ENCODE data around the gene CA7. TPM values are rescaled to one million over a fixed set of nuclear protein-coding genes. Genes with fewer than 3 reads are reported as not detected.
"Not testable (repeated sequence)": the region's sequence is repeated elsewhere in the genome, so short reads cannot be mapped to it uniquely, and the experiment has no call there.

CA7 gene
- total RNA-seq, 1 experiment from 2014 or later = not detected

DNA sequence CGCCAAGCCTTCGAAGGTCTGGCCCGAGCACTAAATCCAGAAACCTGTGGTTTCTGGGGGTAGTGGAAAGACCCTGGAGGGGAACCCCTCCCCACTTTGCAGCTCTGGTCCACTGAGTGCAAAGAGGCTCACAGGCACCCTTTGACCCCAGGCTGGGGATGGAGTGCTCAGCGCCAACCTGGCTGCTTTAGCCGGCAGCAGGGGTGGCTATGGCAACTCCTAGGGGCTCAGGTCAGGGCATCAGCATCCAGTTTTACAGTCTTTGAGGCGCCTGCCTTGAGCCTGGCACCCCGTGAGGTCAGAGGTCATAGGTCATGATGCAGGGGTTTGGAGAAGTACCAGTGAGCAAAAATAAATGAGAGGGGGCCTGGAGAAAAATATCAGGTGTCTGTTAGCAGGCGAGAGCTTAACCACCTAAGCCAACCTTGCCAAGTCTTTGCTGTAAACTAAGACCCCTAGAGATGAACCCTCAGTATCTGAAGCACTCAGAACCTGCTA lies 17.9 kb downstream of the CA7 start:
- in situ Hi-C loops (cut with HindIII; ENCODE audit: low pct_unique_long_range_greater_than_20kb, low sequenced_read_pairs) = no loop called here
- no peak for DNase-seq (ENCODE audit: low read depth)

DNA sequence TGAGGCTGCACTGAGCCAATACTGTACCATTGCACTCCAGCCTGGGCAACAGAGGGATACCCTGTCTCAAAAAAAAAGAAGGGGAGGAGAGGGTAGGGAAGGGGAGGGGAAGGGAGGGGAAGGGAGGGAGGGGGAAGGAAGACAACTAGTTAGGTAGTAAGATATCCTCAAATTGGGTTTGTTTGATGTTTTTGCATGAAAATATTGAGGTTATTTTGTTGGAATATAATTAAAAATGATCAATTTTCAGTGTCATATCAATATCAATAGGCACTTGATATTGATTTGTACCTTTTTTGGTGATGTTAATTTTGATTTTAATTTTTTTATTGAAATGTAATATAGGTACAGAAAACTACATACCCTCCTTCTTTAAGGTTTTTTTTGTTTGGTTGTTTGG lies 19.5 kb downstream of the CA7 start:
- DNase-seq (ENCODE audit: low read depth) = no peak

DNA sequence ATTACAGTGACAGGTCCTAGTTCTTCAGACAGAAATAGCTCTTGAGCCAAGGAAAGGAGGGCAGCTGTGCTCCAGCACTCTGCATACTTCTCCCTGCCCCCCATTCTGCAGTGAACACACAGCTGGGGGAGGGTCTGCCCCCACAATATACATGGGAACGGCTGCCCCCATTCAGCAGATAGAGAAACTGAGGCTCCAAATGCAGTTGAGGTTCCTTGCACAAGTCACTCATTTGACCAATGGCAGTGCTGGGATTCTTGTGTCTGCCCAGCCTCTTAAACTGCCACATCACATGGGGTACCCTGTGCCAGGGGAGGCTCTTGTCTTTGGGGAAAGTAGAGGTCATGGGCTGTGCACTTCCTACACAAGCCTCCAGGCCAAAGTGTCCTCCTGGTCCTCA lies 25.2 kb downstream of the CA7 start:
- in situ Hi-C loops (cut with HindIII; ENCODE audit: low pct_unique_long_range_greater_than_20kb, low sequenced_read_pairs) = no loop called here
- no peak for DNase-seq (ENCODE audit: low read depth)

More for the DNA sequence above, 19.5 kb downstream of the CA7 start:
- in situ Hi-C loops (cut with HindIII; ENCODE audit: low pct_unique_long_range_greater_than_20kb, low sequenced_read_pairs) = no loop called here

DNA sequence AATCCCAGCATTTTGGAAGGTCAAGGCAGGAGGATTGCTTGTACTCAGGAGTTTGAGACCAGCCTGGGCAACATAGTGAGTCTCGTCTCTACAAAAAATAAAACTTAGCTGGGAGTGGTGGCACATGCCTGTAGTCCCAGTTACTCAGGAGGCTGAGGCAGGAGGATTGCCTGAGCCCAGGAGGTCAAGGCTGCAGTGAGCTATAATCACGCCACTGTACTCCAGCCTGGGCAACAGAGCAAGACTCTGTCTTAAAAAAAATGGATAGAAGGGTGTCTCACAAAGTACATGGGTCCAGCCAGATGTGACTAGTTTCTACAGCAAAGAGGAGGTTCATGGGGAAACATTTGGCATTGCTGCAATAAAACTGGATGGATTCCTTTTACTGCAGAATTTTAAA lies 27.1 kb downstream of the CA7 start:
- DNase-seq (ENCODE audit: low read depth); in situ Hi-C loops (cut with HindIII; ENCODE audit: low pct_unique_long_range_greater_than_20kb, low sequenced_read_pairs): not testable (repeated sequence)

DNA sequence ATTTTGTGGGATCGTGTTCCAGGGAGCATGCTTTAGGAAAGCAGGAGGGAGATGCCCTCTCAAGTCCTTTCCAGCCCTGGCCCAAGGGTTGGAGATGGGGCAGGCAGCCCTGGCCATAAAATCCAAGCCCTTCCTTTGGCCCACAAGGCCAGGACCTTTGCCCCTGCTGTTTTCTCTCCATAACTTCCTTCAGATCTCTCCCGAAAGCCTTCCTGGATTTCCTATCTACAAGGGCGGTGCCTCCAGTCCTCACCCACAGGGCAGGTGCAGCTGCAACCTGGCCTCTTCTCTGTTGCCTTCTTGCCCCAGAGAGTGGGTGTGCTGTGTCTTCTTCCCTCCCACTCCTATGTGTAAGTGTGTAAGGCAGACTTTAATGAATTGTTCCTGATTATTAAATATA lies 27.6 kb downstream of the CA7 start:
- DNase-seq (ENCODE audit: low read depth) = no peak
- in situ Hi-C loops (cut with HindIII; ENCODE audit: low pct_unique_long_range_greater_than_20kb, low sequenced_read_pairs) = no loop called here

DNA sequence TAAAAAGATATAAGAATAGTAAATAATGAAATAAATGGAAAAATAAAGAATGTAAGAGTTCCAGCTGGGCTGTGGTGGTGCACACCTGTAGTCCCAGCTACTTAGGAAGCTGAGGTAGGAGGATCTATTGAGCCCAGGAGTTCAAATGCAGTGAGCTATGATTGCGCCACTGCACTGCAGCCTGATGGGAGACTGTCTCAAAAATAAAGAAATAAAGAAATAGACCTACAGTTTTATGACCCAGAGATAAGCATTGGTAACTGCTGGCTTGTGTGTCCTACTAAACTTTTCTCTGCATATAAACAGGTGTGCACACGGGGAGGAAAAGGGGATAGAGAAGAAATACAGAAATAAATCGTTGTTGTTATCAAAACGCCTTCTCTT lies 28.3 kb downstream of the CA7 start:
- DNase-seq (ENCODE audit: low read depth) = no peak
- in situ Hi-C loops (cut with HindIII; ENCODE audit: low pct_unique_long_range_greater_than_20kb, low sequenced_read_pairs) = no loop called here

DNA sequence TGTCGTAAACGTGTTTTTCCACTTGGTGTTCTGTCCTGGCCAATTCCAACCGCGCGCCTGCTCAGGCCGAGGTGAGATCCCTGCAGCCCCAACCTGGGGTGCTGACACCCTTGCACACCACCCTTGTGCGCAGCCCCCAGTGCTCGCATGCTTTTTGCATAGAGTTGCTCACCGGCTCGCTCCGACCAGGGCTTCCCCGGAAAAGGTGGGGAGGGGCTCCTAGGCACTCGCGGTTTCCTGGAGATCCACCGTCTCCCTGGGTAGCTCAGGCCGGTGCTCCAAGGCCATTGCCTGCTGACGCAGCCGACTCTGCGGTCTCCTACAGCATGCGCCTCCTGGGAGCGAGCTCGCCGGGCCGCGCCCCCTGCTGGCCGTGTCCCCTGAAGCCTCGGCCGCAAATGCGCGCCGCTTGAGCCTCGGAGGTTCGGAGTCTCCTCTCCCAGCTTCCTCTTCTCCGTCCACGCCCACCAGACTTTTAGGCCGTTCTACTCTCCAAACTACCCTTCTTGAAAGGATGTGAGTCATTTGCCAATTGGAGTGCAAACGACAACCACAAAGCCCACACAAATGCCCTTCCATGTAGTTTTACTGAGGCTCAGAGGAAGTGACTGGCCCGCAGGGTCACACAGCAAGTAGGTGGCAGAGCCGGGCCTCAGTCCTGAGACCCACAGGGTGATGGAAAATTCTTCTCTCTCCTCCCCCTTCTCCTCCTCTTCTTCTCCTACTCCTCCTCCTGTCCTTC lies 28.9 kb downstream of the CA7 start:
- DNase-seq (ENCODE audit: low read depth) = peak; percentile 97
- in situ Hi-C loops (cut with HindIII; ENCODE audit: low pct_unique_long_range_greater_than_20kb, low sequenced_read_pairs) = no loop called here

DNA sequence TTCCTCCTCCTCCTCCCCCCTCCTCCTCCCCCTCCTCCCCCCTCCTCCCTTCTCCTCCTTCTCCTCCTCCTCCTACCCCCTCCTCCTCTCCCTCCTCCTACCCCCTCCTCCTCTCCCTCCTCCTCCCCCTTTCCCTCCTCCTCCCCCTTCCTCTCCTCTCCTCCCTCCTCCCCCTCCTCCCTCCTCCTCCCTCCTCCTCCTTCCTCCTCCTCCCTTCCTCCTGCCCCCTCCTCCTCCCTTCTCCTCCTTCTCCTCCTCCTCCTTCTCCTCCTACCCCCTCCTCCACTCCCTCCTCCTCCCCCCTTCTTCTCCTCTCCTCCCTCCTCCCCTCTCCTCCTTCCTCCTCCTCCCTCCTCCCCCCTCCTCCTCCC lies 29.5 kb downstream of the CA7 start:
- no peak for DNase-seq (ENCODE audit: low read depth)
- in situ Hi-C loops (cut with HindIII; ENCODE audit: low pct_unique_long_range_greater_than_20kb, low sequenced_read_pairs) = no loop called here

DNA sequence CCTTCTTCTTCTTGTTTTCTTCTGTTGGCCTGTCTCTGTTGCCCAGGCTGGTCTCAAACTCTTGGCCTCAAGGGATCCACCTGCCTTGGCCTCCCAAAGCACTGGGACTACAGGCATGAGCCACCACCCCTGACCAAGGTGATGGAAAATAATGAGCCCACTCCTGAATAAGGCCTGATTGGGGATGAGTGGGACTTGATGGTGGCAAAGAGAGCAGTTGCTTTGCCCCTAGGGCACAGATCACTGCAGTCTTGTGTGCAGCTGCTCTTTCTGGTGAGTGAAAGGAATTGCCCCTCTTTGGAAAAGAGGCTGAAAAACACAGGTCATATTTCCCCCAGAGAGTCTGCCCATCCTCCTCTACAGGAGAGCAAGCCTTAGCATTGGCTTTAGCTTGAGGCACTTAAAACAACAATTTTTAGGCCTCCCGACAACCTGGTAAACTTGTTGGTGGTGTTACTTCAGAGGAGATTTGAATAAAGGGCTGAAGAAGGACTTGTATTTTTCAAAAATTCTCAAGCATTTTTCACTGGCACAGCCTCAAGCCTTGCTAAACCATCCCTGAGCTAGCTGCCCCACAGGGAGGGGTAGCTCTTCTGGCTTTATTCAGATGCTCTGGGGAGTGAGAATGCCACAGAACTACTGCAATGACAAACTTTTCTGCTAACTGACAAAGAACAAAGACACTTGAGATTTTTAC lies 30.0 kb downstream of the CA7 start:
- in situ Hi-C loops (cut with HindIII; ENCODE audit: low pct_unique_long_range_greater_than_20kb, low sequenced_read_pairs) = no loop called here
- peak; percentile 74 for DNase-seq (ENCODE audit: low read depth)

DNA sequence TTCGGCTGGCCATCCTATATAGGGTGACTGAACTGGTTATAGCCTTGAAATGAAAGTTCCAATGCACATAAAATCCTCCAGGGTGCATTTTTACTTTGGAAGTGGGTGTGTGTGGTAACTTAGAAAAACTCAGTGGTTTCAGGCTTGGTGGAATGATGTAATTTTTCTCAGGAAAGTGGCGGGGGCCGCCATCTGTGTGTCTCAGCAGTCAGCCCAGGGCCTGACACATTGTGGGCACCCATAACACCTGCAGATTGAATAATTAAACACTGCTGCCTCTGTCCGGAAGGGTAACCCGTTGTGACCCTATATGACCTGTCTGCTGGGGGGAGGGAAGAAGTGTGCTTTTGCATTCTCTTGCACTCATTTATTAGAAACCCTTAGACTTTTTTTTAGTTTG lies 33.9 kb downstream of the CA7 start:
- in situ Hi-C loops (cut with HindIII; ENCODE audit: low pct_unique_long_range_greater_than_20kb, low sequenced_read_pairs) = no loop called here
- no peak for DNase-seq (ENCODE audit: low read depth)

DNA sequence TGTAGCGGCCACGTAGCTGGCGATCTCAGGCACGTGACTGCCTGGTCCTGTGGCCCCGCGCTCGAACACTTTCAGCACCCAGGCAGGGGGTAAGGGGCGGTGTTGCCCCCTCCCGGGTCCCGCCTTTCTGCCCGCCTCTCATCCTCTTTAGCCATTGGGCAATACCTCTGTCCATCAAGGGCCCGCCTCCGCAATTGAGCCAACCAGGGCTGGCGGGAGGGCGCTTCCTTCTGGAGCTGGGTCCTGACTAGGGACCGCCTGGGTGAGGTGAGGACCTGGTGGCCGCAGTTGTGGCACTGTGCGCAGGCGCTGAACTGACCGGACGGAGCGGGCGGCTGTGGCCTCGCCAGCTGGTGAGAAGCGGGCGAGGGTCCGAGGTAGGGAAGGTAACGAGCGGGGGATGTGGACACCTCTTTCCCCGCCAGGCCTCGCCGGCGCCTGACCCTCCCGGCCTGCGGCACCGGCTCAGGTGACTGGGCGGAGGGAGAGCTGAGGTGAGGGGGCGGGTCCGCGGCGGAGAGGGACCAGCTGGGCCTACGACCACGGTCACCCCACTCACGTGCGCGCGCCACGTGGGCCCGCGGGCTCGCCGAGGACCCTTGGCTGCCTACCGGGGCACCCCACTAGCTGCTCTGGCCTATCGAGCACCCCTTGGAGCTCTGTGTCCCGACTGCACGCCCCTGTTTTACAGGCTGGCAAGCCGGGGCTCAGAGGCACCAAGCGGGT lies 36.2 kb downstream of the CA7 start, which contains the start of gene PDP2:
Gene PDP2, plus strand, starts transcription at position 228 of the 726 bp plus-strand sequence. CDS start 3,770 bp downstream, outside the sequence.
- DNase-seq (ENCODE audit: low read depth) = peak; percentile 96
- in situ Hi-C loops (cut with HindIII; ENCODE audit: low pct_unique_long_range_greater_than_20kb, low sequenced_read_pairs) = no loop called here

DNA sequence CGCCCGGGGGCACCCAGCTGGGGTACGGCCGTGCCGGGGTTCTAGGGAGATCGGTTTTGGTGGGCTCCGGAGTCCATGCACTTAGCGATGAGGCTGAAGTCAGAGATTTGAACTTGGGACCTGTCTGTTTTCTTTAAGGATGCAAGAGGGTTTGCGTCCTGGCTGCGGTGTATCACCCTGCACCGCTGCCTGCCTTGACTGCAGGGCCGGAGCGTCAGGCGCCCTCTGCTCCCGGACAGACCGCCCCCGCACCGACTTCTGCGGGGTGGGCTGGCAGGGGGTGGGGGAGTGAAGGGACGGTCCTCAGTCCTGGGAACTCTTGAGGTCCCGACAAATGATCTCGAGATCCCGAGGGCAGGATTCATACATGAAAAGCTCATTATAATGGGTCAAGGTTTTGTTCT lies 36.8 kb downstream of the CA7 start:
- DNase-seq (ENCODE audit: low read depth) = no peak
- in situ Hi-C loops (cut with HindIII; ENCODE audit: low pct_unique_long_range_greater_than_20kb, low sequenced_read_pairs) = no loop called here

DNA sequence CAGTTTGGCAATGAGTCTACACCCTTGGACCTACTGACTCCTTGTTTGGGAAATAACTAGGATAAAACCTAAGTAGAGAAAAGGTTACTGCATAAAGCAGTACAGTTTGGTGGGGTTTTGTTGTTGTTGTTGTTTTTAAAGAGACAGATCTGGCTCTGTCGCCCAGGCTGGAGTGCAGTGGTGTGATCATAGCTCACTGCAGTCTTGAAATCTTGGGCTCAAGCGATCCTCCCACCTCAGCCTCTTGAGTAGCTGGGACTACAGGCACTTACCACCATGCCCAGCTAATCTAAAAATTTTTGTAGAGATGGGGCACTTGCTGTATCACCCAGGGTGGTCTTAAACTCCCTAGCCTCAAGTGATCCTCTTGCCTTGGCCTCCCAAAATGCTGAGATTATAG lies 37.3 kb downstream of the CA7 start:
- no peak for DNase-seq (ENCODE audit: low read depth)
- in situ Hi-C loops (cut with HindIII; ENCODE audit: low pct_unique_long_range_greater_than_20kb, low sequenced_read_pairs) = no loop called here

DNA sequence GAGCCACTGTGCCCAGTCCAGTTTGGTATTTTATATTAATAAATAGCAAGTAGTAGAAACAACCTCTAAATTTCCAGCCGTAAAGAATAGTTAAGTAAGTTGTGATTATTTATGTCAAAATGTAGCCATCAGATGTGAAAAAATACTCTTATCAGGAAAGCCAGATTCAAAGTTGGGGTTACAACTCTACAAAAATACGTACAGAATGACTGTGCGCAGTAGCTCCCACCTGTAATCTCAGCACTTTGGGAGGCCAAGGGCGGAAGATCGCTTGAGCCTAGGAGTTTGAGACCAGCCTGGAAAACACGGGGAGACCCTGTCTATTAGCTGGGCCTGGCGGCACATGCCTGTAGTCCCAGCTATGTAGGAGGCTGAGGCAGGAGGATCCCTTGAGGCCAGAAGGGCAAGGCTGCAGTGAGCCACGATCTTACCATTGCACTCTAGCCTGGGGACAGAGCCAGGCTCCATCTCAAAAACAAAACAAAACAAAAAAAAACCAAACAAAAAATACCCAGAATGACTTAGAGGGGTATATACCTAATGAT lies 37.8 kb downstream of the CA7 start:
- DNase-seq (ENCODE audit: low read depth) = no peak
- in situ Hi-C loops (cut with HindIII; ENCODE audit: low pct_unique_long_range_greater_than_20kb, low sequenced_read_pairs) = no loop called here

DNA sequence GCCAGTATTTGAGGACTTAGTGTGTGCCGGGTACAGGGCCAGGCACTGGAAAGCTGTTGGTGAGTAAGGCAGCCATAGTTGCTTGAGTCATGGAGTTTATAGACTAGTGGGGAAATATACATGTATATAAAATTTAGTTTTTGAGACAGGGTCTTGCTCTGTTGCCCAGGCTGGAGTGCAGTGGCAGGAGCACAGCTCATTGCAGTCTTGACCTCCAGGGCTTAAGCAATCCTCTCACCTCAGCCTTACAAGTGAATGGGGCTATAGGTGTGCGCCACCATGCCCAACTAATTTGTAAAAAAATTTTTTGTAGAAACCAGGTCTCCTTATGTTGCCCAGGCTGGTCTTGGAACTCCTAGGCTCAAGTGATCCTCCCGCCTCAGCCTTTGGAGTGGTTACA lies 38.5 kb downstream of the CA7 start:
- no peak for DNase-seq (ENCODE audit: low read depth)
- in situ Hi-C loops (cut with HindIII; ENCODE audit: low pct_unique_long_range_greater_than_20kb, low sequenced_read_pairs) = no loop called here

DNA sequence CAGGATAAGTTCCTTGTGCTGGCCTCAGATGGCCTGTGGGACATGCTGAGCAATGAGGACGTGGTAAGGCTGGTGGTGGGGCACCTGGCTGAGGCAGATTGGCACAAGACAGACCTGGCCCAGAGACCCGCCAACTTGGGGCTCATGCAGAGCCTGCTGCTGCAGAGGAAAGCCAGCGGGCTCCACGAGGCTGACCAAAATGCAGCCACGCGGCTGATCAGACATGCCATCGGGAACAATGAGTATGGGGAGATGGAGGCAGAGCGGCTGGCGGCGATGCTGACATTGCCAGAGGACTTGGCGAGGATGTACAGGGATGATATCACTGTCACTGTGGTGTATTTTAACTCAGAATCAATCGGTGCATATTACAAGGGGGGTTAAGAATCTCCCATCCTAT lies 41.3 kb downstream of the CA7 start:
- no peak for DNase-seq (ENCODE audit: low read depth)
- in situ Hi-C loops (cut with HindIII; ENCODE audit: low pct_unique_long_range_greater_than_20kb, low sequenced_read_pairs) = no loop called here

DNA sequence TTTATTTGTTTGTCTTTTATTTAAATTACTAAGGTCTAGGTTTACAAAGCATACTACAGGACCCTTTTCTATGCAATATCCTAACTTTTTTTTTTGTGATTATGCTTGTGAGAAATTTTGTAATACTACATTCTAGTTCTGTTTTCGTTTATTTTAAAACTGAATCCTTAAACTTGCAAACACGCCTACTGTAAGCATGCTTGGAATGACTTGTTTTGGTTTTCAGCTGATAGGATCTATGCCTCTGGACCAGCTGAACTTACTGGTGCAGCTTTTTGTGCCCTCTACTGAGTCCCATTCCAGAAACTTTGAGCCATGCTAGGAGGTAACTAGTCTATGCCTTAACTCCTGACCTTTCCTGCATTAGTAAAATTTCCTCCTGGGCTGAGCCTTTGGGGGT lies 42.1 kb downstream of the CA7 start:
- no peak for DNase-seq (ENCODE audit: low read depth)
- in situ Hi-C loops (cut with HindIII; ENCODE audit: low pct_unique_long_range_greater_than_20kb, low sequenced_read_pairs) = no loop called here

DNA sequence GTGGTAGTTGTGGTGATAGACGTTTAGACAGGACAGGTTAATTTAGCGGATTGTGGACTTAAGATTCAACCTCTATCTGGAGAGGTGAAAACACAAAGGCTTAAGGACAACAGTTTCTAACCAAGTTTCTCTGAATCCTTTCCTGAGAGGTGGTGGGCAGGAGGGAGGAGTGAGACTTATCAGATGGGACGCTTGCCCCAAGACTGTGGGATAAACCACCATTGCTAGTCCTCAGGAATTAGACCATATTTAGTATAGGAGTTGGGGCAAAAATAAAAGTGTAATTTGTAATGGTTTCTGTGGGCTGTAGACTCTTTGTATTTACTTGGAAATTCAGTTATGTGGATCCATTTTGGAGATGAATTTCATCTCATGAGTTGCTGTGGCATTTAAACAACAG lies 42.7 kb downstream of the CA7 start:
- in situ Hi-C loops (cut with HindIII; ENCODE audit: low pct_unique_long_range_greater_than_20kb, low sequenced_read_pairs) = no loop called here
- DNase-seq (ENCODE audit: low read depth) = no peak

All from Caki2 (cell line).